Activated T-helper 1 cell treated with Interleukin-2 at 50 U/mL for 16 hours (primary cell): ENCODE results near the gene ANO2.

Experiments used
- DNase-seq: peaks from one replicate; pipeline ENCODE4 v3.0.0-alpha.2; 2020; ENCODE audit warnings: low read depth

ANO2 gene

DNA sequence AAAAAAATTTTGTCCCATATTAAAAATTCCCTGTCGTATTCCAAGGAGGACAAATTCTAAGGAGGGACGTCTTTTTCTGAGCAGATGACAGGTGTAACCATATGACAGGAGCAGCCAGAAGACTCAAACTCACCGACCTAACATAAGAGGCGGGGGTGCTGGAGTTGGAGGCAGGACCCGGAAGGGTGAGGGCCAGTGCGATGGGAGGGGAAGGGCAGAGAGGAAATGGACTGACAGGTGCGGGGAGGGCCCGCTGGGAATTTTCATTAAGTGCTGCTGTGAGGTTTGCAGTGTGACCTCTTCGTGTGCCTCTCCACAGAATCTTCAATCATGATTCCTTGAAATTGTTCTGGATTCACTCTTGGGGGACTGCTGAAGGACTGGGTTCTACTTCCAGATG lies 323.7 kb downstream of the ANO2 start:
- no peak for DNase-seq

- no peak for DNase-seq
Measured at GRCh38 chr12:5620896-5621295, 324.2 kb downstream of the ANO2 start.

GRCh38 chr12:5619628-5620027 lies 325.4 kb downstream of the ANO2 start:
- no peak for DNase-seq

GRCh38 chr12:5616854-5617253 lies 328.2 kb downstream of the ANO2 start:
- DNase-seq, result no peak

GRCh38 chr12:5615760-5616159 lies 329.3 kb downstream of the ANO2 start:
- no peak for DNase-seq

GRCh38 chr12:5614256-5614655 lies 330.8 kb downstream of the ANO2 start:
- no peak for DNase-seq

DNA sequence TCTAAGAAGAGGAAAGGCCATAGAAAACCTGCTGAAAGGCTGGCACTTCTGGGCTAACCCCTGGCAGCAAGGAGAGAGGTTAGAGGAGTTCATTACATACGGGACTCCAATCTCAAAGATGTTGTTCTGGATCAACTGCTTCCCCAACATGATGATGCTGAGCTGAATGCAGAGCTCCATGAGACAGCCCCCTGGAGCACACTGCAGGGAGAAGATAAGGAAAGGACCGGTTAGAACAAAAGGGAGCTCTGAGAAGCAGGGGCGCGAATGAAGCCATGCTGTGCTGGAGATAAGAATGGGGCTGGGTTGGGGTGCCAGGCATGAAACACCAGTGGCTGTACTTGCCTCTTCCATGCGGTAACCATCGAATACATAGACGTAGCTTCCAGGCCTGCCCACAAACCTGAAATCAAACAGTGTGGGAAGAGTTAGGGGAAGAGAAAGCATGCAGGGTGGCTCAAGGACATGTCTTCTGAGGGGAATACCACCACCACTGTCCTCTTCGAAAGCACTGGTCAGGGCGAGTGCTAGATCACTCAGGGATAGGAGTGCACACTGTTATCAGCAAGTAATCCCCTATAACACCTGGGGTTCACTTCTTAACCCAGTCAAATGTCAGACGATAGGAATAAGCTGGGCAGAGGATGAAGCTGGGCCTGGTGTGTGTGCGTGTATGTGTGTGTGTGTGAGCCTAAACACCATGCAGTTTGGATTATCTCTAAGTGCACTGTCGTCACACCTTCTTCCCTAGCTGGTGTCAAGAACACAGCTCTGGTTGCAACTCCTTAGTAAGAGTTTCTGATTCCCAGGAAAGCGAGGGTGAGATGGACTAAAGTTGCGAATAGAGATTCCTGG lies 332.3 kb downstream of the ANO2 start:
- no peak for DNase-seq

DNA sequence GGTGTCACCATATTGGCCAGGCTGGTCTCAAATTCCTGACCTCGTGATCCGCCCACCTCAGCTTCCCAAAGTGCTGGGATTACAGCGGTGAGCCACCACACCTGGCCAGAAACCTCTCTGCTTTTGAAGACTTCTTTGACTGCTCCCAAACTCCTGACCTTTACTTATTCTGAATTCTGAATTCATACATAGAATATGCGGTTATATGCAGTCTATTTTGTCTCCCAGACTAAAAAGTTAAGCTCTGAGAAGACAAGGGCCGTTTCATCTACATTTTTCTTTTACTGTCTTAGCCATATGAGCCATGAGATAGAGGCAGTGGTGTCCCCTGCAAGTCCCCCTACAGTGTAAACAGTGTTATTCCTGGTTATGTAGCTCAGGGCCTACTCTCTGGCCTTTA lies 333.9 kb downstream of the ANO2 start:
- DNase-seq, result no peak

GRCh38 chr12:5599378-5599777 lies 345.7 kb downstream of the ANO2 start:
- no peak for DNase-seq

GRCh38 chr12:5593998-5594397 lies 351.1 kb downstream of the ANO2 start:
- no peak for DNase-seq

GRCh38 chr12:5593086-5593485 lies 352.0 kb downstream of the ANO2 start:
- no peak for DNase-seq

GRCh38 chr12:5592310-5592709 lies 352.7 kb downstream of the ANO2 start:
- DNase-seq, result no peak

DNA sequence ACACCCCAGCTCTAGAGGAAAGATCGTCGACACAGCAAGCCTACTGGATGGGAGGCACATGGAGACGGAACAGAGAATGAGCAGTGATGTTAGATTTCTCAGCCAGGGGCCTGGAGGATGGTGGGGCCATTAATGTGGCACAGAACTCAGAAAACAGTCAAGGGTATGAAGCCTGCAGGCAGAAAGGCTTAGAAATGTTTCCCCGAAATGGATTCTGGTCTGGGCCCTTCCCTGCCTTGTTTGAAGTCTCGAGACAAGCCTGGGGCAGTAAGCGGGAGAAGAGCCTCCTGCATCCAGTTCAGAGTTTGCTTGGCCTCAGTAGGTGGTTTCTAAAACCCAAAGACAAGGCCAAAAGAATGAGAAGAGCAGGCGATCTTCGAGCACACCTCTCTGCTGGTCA lies 354.7 kb downstream of the ANO2 start:
- no peak for DNase-seq

- no peak for DNase-seq
Measured at GRCh38 chr12:5589054-5589453, 356.0 kb downstream of the ANO2 start.

DNA sequence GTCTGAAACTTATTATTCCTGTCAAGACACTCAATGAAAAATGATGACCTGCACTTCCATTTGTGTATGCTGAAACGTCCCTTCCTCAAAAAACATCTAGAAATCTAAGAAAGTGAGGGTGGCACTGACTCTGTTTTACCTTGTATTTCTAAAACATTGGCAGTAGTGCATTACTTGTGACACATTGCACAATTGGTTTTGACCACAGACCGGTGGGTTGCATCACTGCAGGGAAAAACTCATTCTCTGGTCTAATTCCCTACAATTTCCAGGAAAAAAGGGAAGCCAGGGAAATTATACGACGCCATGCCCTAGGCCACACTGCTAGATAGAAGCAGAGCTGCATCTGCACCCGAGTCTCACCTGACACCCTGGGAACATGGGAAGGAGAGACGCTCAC lies 356.5 kb downstream of the ANO2 start:
- DNase-seq, result no peak

DNA sequence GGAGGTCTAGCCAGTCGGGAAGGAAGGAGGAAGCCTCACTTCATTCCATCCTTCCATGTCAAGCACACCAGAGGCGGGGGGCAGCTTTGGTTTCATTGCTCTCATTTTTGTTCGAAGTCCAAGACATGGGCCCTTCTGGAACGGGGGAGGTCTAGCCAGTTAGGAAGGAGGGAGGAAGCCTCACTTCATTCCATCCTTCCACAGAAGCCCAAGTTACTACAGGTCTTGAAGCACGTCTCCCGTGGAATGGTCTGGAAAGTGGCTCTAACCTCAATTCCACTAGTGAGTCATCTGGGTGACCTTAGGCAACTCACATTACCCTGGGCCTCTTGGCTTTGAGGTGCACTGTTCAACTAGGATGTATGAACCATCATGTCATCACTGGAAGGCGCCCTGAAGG lies 356.9 kb downstream of the ANO2 start:
- DNase-seq, result no peak

GRCh38 chr12:5587711-5588121 lies 357.3 kb downstream of the ANO2 start:
- DNase-seq, result no peak

DNA sequence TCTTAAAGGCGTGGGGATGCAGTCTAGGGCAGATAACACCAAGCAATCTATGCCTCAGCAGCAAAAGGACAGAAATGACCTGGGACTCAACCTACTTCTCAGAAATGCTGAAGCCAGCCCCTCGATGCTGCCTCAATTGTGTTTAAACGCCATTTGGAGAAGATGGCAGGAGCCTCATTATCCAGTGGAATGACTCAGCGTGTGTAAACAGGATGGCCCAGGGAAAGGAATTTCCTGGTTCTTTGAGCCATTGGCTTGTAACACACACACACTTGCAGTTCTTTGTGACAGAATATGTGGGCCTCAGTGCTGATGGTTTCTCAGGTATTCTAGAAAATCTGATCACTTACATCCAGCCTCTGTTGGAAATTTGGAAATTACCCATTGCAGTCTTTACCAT lies 358.9 kb downstream of the ANO2 start:
- no peak for DNase-seq

DNA sequence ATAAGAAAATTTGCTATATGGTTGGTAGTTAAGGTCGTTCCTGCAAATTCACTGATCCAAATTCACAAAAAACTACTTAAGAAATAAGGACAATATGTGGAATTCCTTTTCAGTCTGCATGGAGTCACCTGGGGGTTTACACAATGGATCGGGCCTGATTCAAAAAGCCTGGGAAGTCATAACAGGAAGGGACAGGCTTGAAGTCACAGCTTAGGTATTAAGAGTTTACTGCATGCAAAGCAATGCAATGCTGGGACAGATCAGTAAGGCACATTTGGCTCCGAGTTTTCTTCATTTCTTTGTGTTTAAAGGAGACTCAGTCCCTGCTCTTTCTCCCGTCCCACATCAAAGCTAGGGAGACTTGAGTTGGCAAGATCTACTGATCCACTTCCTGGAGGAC lies 359.9 kb downstream of the ANO2 start:
- DNase-seq, result no peak

DNA sequence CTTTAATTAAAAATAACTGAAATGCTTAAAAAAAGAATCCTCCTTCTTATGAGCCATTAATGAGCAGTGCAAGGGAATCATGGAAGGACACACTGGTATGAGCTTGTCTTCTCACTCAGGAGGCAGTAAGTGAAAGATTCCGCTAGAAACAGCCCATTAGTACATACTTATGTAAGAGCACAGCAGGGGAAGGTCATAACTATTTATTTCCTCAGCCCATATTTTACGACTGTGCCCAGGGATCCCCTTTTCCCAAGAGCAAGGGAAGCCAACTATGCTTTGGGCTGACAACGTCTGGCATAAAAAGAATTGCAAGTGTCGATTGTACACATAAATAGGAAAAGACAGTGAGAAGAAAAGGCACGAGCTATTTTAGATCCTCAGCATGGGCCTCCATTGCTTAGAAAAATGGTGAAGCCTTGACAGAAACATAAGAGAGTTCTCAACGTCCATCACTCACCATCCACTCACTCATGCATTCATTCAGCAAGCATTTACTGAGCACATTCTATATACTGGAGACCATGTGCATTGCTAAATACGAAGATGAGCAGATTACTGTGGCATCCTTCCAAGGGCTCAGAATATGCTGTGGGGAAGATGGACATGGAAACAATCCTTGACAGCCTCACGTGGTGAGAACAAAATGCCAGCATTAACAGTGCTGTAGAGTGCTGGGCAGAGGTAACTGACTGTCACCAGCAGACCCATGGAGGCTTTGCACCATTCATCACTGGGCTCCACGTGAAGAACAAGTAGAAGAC lies 360.5 kb downstream of the ANO2 start:
- no peak for DNase-seq

DNA sequence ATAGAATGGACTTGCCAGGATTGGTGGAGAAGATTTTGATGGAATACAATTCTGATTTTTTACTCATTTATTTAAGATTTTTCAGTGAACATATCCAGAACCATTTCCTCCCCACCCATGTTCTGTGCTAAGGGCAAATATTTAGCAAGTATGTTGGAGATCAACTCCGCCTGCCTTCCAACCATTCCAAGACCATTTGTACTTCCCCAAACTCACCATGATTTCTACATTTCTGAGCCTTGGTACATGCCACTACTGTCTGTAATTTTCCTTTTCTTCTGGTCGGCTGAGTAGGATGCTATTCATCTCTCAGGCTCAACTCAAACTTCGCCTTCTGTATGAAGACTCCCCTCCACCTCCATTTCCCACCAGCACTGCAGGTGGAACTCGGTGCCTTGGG lies 362.5 kb downstream of the ANO2 start:
- DNase-seq, result no peak

DNA sequence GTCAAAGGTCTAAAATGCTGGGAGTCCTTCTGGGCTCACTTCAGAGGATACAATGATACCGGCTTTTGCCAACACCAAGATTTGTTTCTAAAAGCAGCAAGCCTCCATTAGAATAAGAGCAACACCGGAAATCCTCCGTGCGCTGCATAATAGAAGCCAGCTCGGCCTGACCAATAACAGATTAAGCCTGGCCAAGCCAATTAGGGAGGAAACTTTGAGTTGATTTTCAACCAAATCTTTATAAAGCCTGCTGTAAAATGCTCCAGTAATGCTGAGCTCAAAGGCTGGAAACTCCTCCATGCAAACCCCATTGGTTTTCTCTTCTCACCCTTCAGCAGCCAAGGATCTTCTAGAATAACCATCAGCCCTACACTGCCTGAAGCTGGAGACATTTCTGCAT lies 363.0 kb downstream of the ANO2 start:
- no peak for DNase-seq

DNA sequence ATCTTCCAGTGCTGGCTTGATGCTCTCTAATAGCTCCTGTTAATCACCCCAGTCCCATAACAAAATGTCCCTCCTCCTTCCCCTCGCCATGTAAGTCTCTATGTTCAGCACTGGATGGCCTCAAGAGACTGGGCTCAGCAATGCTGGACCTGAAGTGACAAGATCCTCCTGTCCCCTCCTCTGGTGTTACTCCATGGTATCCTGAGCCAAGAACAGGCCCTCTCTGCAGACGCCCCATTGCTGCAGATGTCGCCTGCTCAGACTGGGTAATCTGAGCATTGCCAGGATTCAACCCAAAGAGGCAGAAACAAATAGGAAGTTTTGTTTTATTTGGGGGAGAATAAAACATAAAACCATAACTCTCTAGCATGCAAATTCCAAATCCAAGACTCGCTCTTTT lies 363.4 kb downstream of the ANO2 start:
- no peak for DNase-seq

DNA sequence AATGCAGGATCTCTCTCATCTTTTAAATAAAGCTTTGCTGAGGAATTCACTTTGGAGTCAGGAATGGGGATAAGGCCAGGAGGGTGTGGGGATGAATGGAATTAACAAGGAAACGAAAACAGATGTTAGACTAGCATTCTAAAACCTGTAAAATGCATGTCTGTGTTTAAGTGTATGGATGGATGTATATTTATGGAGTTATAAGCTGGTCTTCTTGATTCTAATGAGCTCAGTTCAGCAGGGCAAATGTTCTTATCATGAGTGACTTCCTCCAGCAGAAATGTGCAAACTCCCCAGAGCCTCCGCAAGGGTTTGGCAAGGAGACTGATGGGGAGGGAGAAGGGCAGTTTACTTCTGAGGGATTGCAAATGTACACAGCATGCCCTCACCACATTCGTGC lies 364.0 kb downstream of the ANO2 start:
- no peak for DNase-seq
